RPMI7951 (cell line): Measurements from ENCODE around the gene TSPO. TPM values are rescaled to one million over a fixed set of nuclear protein-coding genes. Genes with fewer than 3 reads are reported as not detected.

Source experiments
- total RNA-seq: library from RNA; depleted of rRNA; stranded (reverse); fragments of >200 nt; shearing (Covaris generic); gene quantifications from 2 replicates; pipeline ENCODE4 v1.2.3, GENCODE V29; 2014; rRNA removed

TSPO gene
- total RNA-seq, 1 experiment from 2014 or later, result 285 TPM

Other genes with a start within 250 kb of the TSPO start
- gene PACSIN2, start 136.4 kb upstream of the TSPO start, total RNA-seq, result 26.6 and 32.0 TPM in 2 replicates
- 3.7 and 5.0 TPM in 2 replicates for gene TTLL1, start 62.2 kb upstream of the TSPO start, total RNA-seq
- 0.20 TPM in 1 of 2 replicates, not detected in the other for gene BIK, start 40.8 kb upstream of the TSPO start, total RNA-seq
- 17.5 and 21.6 TPM in 2 replicates for gene MCAT, start 8.2 kb upstream of the TSPO start, total RNA-seq
- 17.9 and 21.7 TPM in 2 replicates for gene TTLL12, start 35.6 kb downstream of the TSPO start, total RNA-seq
- gene SCUBE1, start 191.8 kb downstream of the TSPO start, total RNA-seq, result 7.0 and 9.2 TPM in 2 replicates